Uterus (tissue), 2 donors: ENCODE measurements around the gene CD2AP.

ENCODE experiments used
- POLR2A ChIP-seq, 2 donors: fragments of 450-650 bp; IDR thresholded peaks; one replicate each; pipeline ENCODE4 v1.6.1; 2016; ENCODE audit warnings: antibody characterized with exemption in 2 of 2, mild to moderate bottlenecking in 1 of 2, moderate library complexity in 1 of 2
- TF ChIP-seq, protein P1 (sequence below), 4 experiments: fragments of 200-600 bp in 2 of 4; fragments of 450-650 bp in 2 of 4; sonication (generic) in 2 of 4; IDR thresholded peaks; one replicate each; pipeline ENCODE4 v1.5.1; 2016 to 2019; ENCODE audit warnings: antibody characterized with exemption in 4 of 4, mild to moderate bottlenecking in 2 of 4, moderate library complexity in 1 of 4

DNA sequence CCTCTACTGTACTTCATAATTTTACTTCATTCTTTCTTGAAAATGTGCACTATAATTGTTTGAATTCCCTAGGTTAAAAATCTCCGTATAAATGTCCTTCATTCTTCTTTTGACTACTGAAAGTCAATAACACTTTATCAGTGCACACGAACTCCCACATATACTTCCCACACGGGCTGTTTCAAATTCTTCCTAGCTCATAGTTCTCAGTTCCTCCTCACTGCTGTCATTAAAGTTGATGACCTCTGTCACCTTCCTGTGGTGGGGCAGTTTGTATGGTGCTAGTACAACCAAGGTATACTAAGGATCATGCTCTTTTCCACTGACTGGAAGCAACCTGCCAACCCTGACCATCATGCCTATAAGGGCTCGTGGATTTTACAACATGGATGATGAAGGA, 40.0 kb upstream of the CD2AP start:
- TF ChIP-seq, protein P1, sequence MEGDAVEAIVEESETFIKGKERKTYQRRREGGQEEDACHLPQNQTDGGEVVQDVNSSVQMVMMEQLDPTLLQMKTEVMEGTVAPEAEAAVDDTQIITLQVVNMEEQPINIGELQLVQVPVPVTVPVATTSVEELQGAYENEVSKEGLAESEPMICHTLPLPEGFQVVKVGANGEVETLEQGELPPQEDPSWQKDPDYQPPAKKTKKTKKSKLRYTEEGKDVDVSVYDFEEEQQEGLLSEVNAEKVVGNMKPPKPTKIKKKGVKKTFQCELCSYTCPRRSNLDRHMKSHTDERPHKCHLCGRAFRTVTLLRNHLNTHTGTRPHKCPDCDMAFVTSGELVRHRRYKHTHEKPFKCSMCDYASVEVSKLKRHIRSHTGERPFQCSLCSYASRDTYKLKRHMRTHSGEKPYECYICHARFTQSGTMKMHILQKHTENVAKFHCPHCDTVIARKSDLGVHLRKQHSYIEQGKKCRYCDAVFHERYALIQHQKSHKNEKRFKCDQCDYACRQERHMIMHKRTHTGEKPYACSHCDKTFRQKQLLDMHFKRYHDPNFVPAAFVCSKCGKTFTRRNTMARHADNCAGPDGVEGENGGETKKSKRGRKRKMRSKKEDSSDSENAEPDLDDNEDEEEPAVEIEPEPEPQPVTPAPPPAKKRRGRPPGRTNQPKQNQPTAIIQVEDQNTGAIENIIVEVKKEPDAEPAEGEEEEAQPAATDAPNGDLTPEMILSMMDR (IDR thresholded peaks at IDR 0.05) = no peak
- TF ChIP-seq POLR2A (IDR thresholded peaks at IDR 0.05) = no peak
